GM12874 (cell line): ENCODE results near the gene TMEM132E.

Source experiments
- TF ChIP-seq, protein P1 (sequence below): IDR thresholded peaks from 2 replicates; pipeline ENCODE4 v1.5.1; 2011; ENCODE audit warnings: low read depth, mild to moderate bottlenecking, control low read depth, low read length, moderate library complexity; ENCODE audit not compliant: insufficient read depth

The TMEM132E gene

DNA sequence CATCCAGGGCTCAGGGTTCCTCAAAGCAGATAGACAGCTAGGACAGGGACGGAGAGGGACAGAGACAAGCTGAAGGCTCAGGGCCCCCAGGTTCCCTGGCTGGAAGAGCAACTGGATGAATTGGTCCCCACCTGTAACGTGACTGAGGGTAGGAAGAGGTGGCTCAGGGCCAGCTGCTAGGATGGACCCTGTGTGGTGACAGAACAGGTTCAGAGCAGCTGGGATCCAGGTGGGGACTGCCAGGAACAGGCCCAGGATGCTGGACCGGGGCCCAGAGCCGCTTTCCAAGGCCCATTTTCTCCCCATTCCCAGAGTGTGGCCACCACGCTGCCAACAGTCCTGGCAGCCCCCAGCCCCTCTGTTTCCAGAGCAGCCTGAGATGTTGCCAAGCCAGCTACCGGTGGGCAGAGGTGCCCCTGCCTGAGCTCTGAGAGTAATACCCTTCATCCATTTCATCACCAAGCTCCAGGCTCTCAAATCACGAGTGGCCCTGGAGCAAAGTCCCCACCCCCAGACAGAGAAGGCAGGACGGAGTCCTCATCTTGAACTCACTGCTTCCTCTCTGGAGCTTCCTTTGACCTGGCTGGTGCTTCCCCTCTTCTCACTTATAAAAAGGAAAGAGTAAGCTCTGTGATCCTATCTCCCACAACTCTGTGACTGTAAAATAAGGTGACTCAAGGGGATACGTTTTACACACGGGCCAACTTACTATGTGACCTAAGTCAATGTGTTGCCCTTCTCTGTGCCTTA lies 79.6 kb downstream of the TMEM132E start:
- TF ChIP-seq, protein P1, sequence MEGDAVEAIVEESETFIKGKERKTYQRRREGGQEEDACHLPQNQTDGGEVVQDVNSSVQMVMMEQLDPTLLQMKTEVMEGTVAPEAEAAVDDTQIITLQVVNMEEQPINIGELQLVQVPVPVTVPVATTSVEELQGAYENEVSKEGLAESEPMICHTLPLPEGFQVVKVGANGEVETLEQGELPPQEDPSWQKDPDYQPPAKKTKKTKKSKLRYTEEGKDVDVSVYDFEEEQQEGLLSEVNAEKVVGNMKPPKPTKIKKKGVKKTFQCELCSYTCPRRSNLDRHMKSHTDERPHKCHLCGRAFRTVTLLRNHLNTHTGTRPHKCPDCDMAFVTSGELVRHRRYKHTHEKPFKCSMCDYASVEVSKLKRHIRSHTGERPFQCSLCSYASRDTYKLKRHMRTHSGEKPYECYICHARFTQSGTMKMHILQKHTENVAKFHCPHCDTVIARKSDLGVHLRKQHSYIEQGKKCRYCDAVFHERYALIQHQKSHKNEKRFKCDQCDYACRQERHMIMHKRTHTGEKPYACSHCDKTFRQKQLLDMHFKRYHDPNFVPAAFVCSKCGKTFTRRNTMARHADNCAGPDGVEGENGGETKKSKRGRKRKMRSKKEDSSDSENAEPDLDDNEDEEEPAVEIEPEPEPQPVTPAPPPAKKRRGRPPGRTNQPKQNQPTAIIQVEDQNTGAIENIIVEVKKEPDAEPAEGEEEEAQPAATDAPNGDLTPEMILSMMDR = no peak

DNA sequence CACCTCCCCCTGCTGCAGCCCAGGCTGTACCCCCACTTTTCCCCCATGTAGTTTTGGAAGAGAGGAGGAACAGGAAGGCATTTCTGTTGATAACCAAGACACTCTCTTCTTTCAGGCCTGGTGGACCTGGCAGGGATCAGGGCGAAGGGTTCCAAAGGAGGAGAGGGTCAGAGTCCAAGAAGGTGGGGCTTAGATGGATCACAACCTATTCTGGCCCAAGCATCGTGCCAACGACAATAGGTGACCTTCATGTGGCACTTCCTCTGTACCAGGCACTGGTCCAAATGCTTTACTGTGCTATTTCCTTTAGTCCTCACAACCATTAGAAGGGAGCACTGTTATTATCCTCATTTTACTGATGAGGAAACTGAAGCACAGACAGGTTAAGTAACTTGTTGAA lies 84.3 kb downstream of the TMEM132E start:
- TF ChIP-seq, protein P1 = no peak

DNA sequence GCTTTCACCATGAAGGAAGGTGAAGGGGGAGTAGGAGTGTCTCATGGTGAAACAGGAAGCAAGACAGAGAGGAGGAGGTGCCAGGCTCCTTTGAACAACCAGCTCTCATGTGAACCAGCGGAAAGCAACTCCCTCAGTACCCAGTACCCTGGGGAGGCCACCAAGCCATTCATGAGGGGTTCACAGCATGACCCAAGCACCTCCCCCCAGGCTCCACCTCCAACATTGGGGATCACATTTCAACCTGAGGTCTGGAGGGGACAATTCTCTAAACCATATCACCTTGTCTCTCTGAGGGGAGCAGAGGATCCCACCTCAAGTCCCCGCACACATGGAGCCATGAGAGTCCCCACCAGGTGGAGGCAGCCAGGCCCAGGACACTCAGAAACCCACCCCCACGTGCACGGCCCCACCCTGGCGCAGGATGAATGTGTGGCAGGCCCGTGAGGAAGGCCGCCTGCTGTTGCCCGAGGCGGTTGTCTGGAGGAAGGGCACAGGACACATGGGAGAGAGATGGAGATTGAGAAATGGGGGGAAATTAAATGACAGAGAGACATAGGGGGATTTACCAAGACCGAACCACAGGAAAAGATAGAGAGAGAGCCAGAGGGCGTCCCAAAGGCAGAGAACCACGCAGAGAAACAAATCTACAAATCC lies 85.9 kb downstream of the TMEM132E start:
- TF ChIP-seq, protein P1 = no peak

DNA sequence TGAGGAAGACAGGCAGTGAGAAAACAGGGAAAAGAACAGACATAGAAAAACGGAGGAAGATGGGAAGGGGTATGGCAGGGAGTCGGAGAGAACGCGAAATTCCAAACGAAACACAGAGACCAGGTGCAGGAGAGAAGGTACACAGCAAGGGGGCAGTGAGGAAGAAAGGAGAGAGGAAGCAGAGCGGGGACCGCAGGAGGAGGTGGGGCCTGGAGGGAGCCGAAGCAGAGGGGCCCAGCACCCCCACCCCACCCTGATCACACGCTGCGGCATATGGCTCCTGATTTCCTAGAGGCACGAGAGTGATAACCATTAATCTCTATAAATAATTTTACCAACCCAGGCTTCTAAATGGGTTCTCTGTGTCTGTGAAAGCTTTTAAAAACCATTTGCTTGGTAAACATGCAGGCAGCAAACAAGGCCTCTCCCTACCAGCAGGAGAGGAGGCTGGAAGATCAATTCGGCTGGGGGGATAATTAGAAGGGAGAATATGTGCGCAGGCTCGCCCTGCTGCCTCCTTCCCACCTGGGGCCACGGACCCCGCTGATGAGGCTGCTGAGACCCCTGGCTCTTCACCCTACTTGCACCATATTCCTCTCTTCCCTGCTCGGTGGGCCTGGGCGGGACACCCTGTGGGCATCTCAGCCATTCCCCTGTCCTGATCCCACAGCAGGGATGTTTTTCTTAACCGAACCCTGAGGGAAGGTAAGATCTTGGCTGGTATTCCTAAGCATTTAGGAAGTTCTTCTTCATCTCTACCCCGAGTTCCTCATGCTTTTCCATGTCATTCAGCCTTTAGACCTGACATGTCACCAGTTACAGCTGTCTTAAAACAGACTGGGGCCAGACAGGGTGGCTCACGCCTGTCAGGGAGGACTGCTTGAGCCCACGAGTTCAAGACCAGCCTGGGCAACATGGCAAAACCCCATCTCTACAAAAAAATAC lies 86.7 kb downstream of the TMEM132E start:
- TF ChIP-seq, protein P1 = no peak

DNA sequence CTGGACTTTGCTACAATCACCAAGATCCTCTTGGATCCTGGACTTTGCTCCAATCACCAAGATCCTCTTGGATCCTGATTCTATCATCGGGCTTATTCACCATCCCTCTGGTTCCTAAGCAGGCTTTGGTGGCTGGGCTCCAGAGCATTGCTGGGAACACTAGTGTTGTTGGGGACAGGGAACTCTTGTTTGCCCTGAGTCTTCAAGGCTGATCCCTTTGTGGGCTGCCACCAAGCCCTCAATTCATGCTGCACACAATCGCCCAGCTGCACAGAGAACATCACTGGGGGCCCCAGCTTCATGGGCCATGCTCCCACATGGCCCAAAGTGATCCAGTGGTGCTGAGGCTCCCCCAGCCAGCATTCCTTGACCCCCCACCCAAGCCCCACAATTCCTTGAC lies 88.3 kb downstream of the TMEM132E start:
- TF ChIP-seq, protein P1 = no peak

DNA sequence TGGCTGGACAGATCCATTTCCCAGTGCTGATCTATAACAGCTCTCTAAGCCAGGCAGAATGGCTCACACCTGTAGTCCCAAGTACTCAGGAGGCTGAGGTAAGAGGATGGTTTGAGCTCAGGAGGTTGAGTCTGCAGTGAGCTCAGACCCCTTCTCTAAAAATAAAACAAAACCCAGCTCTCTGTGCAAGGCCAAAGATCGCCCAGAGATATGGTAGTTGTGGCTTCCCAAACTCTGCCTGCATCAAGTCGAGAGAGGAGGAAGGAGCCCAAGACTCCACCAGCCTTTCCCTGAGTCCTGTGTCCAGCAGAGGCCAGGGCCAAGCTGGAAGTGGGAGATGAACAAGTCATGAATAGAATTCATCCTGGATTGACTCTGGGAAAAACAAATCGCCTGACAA lies 88.8 kb downstream of the TMEM132E start:
- TF ChIP-seq, protein P1 = no peak

DNA sequence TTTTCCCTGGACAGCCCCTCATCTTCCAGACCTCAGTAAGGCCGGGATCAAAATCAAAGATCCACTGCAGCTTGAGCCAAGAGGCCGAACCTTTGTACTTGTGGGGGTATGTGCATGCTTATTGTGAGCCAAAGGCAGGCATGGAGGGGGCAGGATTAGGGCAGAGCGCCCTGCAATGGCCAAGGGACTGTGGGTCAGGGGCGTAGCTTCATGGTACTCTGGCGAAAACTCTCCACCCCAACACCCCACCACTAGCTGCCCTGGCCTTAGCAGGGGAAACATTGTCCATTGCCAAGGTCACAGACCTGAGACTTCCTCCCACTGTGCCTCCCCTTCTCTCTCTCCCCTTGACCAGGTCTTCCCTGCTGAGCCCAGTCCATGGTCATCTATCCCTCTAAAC lies 90.1 kb downstream of the TMEM132E start:
- TF ChIP-seq, protein P1 = no peak
